Raji (cell line): ENCODE results near the gene OXSR1.

Source experiments
- POLR2A ChIP-seq: IDR thresholded peaks from 2 replicates; pipeline ENCODE4 v1.6.1; 2011; ENCODE audit warnings: low read depth, low read length, control low read depth; ENCODE audit not compliant: insufficient read depth

OXSR1 gene

GRCh38 chr3:38151667-38152265 lies 13.6 kb upstream of the OXSR1 start:
- no peak for TF ChIP-seq POLR2A

- TF ChIP-seq POLR2A = no peak
Measured at GRCh38 chr3:38152609-38153008, 12.7 kb upstream of the OXSR1 start.

GRCh38 chr3:38153221-38153620 lies 12.1 kb upstream of the OXSR1 start:
- TF ChIP-seq POLR2A = no peak

- TF ChIP-seq POLR2A = no peak
Measured at GRCh38 chr3:38154033-38154494, 11.3 kb upstream of the OXSR1 start.

GRCh38 chr3:38154625-38155255 lies 10.6 kb upstream of the OXSR1 start:
- TF ChIP-seq POLR2A = no peak

- TF ChIP-seq POLR2A = no peak
Measured at GRCh38 chr3:38155825-38156224, 9.5 kb upstream of the OXSR1 start.

GRCh38 chr3:38157117-38157516 lies 8.2 kb upstream of the OXSR1 start:
- no peak for TF ChIP-seq POLR2A

- no peak for TF ChIP-seq POLR2A
Measured at GRCh38 chr3:38157595-38157994, 7.7 kb upstream of the OXSR1 start.

- TF ChIP-seq POLR2A = no peak
Measured at GRCh38 chr3:38158472-38158871, 6.9 kb upstream of the OXSR1 start.

GRCh38 chr3:38163117-38163840 lies 2.1 kb upstream of the OXSR1 start:
- TF ChIP-seq POLR2A = no peak

GRCh38 chr3:38163841-38164642 lies 1.3 kb upstream of the OXSR1 start:
- no peak for TF ChIP-seq POLR2A

GRCh38 chr3:38164643-38164951 lies 740 bp upstream of the OXSR1 start:
- no peak for TF ChIP-seq POLR2A

- no peak for TF ChIP-seq POLR2A
Measured at GRCh38 chr3:38165722-38166387, 518 bp downstream of the OXSR1 start.

GRCh38 chr3:38167591-38167990 lies 2.3 kb downstream of the OXSR1 start:
- no peak for TF ChIP-seq POLR2A
